Measurements from ENCODE around the gene BCAS3.

GRCh38 chr17:60738287-60738686 lies 60.6 kb downstream of the BCAS3 start:
- TF ChIP-seq CTCF (conservative IDR thresholded peaks at IDR 0.05; ENCODE audit: low read length) = no peak
- no peak for TF ChIP-seq EZH2phosphoT487 (IDR thresholded peaks at IDR 0.05; ENCODE audit: borderline replicate concordance, low read depth, low read length)
